ENCODE measurements around the gene TAF15.

TAF15 gene

DNA sequence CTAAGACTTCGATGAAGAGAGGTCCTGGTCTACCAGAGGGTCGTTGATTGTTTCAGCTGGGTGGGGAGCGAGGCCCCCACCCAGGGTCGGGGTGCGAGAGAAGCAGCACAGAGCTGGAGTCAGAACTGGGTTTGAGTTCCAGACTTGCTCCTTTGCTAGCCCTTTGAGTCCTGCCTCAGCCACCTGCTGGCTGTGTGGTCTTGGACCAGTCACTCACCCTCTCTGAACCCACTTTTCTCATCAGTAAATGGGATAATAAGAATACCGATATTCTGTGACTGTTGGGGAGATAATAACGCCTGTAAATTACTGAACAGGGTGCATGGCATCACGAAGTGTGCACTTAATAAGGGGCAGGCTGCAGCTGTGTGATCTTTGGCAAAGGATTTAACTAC, 13.4 kb upstream of the TAF15 start:
- no peak for TF ChIP-seq CTCF (IDR thresholded peaks at IDR 0.05; ENCODE audit: low read depth, low read length)
- H3K4me3 ChIP-seq (ENCODE audit: low read depth, low read length), result peak overlapping the region; percentile 58

- TF ChIP-seq CTCF (IDR thresholded peaks at IDR 0.05; ENCODE audit: low read depth, low read length), result no peak
- no peak overlapping the region for H3K4me3 ChIP-seq (ENCODE audit: low read depth, low read length)
Observed at GRCh38 chr17:35796942-35797341, 12.3 kb upstream of the TAF15 start.

- H3K4me3 ChIP-seq (ENCODE audit: low read depth, low read length), result no peak overlapping the region
- TF ChIP-seq CTCF (IDR thresholded peaks at IDR 0.05; ENCODE audit: low read depth, low read length), result no peak
Observed at GRCh38 chr17:35797370-35797769, 11.9 kb upstream of the TAF15 start.

GRCh38 chr17:35797918-35798317, 11.4 kb upstream of the TAF15 start:
- TF ChIP-seq CTCF (IDR thresholded peaks at IDR 0.05; ENCODE audit: low read depth, low read length), result no peak
- H3K4me3 ChIP-seq (ENCODE audit: low read depth, low read length), result no peak overlapping the region

- no peak for TF ChIP-seq CTCF (IDR thresholded peaks at IDR 0.05; ENCODE audit: low read depth, low read length)
- no peak overlapping the region for H3K4me3 ChIP-seq (ENCODE audit: low read depth, low read length)
Observed at GRCh38 chr17:35799942-35800341, 9.3 kb upstream of the TAF15 start.

GRCh38 chr17:35801583-35802224, 7.6 kb upstream of the TAF15 start:
- TF ChIP-seq CTCF (IDR thresholded peaks at IDR 0.05; ENCODE audit: low read depth, low read length), result no peak
- H3K4me3 ChIP-seq (ENCODE audit: low read depth, low read length), result no peak overlapping the region

DNA sequence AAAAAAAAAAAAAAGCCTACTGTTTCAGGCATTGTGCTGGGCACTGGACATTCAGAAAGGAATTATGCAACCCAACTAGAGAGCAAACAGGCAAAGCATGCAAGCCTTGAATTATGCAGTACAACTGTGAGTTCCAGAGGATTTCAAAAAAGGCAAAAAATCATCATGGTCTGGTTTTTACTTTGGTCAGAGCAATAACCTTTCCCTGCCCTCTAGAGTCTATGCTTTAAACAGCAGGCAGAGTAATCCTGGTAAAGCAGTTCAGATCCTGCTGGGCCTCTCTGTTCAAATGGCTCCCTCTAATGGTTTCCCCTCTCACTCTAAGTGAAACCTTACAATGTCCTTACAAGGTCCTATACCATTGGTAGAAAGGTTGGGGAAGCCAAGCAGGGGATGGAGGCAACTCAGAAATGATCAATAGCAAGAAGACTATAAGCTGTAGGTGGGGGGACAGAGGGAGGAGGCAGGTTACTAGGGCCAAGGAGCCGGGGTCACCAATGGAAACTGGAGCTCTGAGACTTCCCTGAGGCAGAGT, 4.6 kb upstream of the TAF15 start:
- TF ChIP-seq CTCF (IDR thresholded peaks at IDR 0.05; ENCODE audit: low read depth, low read length), result peak; percentile 93

More for the DNA sequence above, 4.6 kb upstream of the TAF15 start:
- H3K4me3 ChIP-seq (ENCODE audit: low read depth, low read length), result no peak overlapping the region

Data from WI38 (cell line).